Natural killer cell (primary cell): ENCODE results near the gene STAT6. TPM values are rescaled to one million over a fixed set of nuclear protein-coding genes. Genes with fewer than 3 reads are reported as not detected.

ENCODE experiments used
- ATAC-seq, 3 donors: fragments of 150-1000 bp in 2 of 3; fragments of 200-7000 bp in 1 of 3; cut with Tn5 transposase; 1 replicate in 1 of 3; 2 replicates in 2 of 3; pipeline ENCODE4 v1.10.0; 2021; ENCODE audit warnings: mild to moderate bottlenecking in 2 of 3, moderate library complexity in 2 of 3
- DNase-seq, 2 donors: peaks; one replicate each; pipeline versions ENCODE4 v3.0.0 to v3.0.0-alpha.2; 2013 to 2021; ENCODE audit warnings: mixed read lengths in 1 of 2
- H3K27ac ChIP-seq: one replicate; pipeline ENCODE4 v1.5.1; 2013; ENCODE audit warnings: mild to moderate bottlenecking, low read length
- H3K27me3 ChIP-seq: one replicate; pipeline ENCODE4 v1.6.1; 2013; ENCODE audit warnings: low read length; ENCODE audit not compliant: control insufficient read depth, insufficient read depth
- H3K36me3 ChIP-seq: one replicate; pipeline ENCODE4 v1.6.1; 2013; ENCODE audit warnings: low read length; ENCODE audit not compliant: control insufficient read depth, insufficient read depth
- H3K4me1 ChIP-seq: one replicate; pipeline ENCODE4 v1.6.1; 2013; ENCODE audit warnings: low read length; ENCODE audit not compliant: control insufficient read depth, insufficient read depth
- H3K4me3 ChIP-seq: one replicate; pipeline ENCODE4 v1.5.1; 2013; ENCODE audit warnings: low read length
- H3K9me3 ChIP-seq: one replicate; pipeline ENCODE4 v1.6.1; 2013; ENCODE audit warnings: low read length; ENCODE audit not compliant: control insufficient read depth, insufficient read depth
- H3K27ac Mint-ChIP-seq, 2 donors: one replicate each; pipeline ENCODE4 v1.8.0; 2022; ENCODE audit warnings: mild to moderate bottlenecking in 2 of 2, mixed read lengths in 2 of 2, moderate library complexity in 1 of 2
- H3K27me3 Mint-ChIP-seq, 2 donors: one replicate each; pipeline ENCODE4 v1.8.0; 2022; ENCODE audit warnings: low read depth in 2 of 2, mixed read lengths in 2 of 2
- H3K36me3 Mint-ChIP-seq: one replicate; pipeline ENCODE4 v1.8.0; 2022; ENCODE audit warnings: mixed read lengths
- H3K4me1 Mint-ChIP-seq, 2 donors: one replicate each; pipeline ENCODE4 v1.8.0; 2022; ENCODE audit warnings: mixed read lengths in 2 of 2
- H3K4me3 Mint-ChIP-seq: one replicate; pipeline ENCODE4 v1.8.0; 2022; ENCODE audit warnings: mild to moderate bottlenecking, moderate library complexity, mixed read lengths
- H3K9me3 Mint-ChIP-seq, 2 donors: one replicate each; pipeline ENCODE4 v1.8.0; 2022; ENCODE audit warnings: mixed read lengths in 2 of 2
- CTCF ChIP-seq: fragments of 200-600 bp; IDR thresholded peaks from one replicate; pipeline ENCODE4 v1.8.0; 2022; ENCODE audit warnings: antibody characterized with exemption
- WGBS: methylation state at CpG from one replicate; pipeline ENCODE4 v1.1.7; 2013; ENCODE audit warnings: missing lambda C conversion rate; ENCODE audit not compliant: insufficient coverage; 5-methylcytosine and 5-hydroxymethylcytosine counted together
- intact Hi-C: fragments of 100-400 bp; cut with micrococcal nuclease; formaldehyde crosslinking; loops from one replicate; pipeline ENCODE4 v1.14.2; 2022
- total RNA-seq, 4 donors: library from RNA; stranded (reverse); fragments of 120-200 nt in 1 of 4; gene quantifications; one replicate each; pipeline versions ENCODE4 v1.2.3 to v1.2.4, GENCODE V29; 2013 to 2022

STAT6 gene
- total RNA-seq, 3 donors from 2014 or later (not counting 1 experiment from before 2014, with no cell fraction given), result 277 to 340 (median 319) TPM

GRCh38 chr12:57106021-57106708 is 5.0 kb downstream of the STAT6 start:
- Mint-ChIP-seq H3K4me1 (peaks cover 41 to 74% of the 10 kb centered on the region in 2 donors), H3K27me3 (no peaks in the 10 kb centered on the region), H3K27ac (peak overlapping the region; percentile 86 to 88), H3K9me3 (no peaks in the 10 kb centered on the region), H3K36me3 (peaks cover 10% of the 10 kb centered on the region), H3K4me3 (no peak overlapping the region)
- Histone ChIP-seq H3K27ac (no peak overlapping the region), H3K27me3 (no peaks in the 10 kb centered on the region), H3K9me3 (no peaks in the 10 kb centered on the region), H3K4me1 (peaks cover 40% of the 10 kb centered on the region), H3K36me3 (peaks cover 44% of the 10 kb centered on the region), H3K4me3 (no peak overlapping the region)
- DNase-seq (no peak), ATAC-seq (no peak)
- WGBS, result 95% methylated on average over 9 of the region's 9 CpGs
- intact Hi-C loops, result no loop called here
- no peak for TF ChIP-seq CTCF

GRCh38 chr12:57105011-57105753 is 6.0 kb downstream of the STAT6 start:
- Mint-ChIP-seq H3K27ac (peak overlapping the region; percentile 80 to 86), H3K9me3 (no peaks in the 10 kb centered on the region), H3K27me3 (no peaks in the 10 kb centered on the region), H3K4me3 (no peak overlapping the region), H3K4me1 (peaks cover 38 to 67% of the 10 kb centered on the region in 2 donors), H3K36me3 (peaks cover 10% of the 10 kb centered on the region)
- H3K9me3 ChIP-seq, result no peaks in the 10 kb centered on the region
- no peak overlapping the region for H3K4me3 ChIP-seq
- DNase-seq (no peak), ATAC-seq (no peak)
- TF ChIP-seq CTCF, result no peak
- peaks cover 37% of the 10 kb centered on the region for H3K4me1 ChIP-seq
- 94% methylated on average over 13 of the region's 14 CpGs for WGBS
- no peaks in the 10 kb centered on the region for H3K27me3 ChIP-seq
- H3K36me3 ChIP-seq, result peaks cover 44% of the 10 kb centered on the region
- intact Hi-C loops, result no loop called here
- no peak overlapping the region for H3K27ac ChIP-seq

- peaks cover 29% of the 10 kb centered on the region for H3K4me1 ChIP-seq
- 96% methylated on average over 11 of the region's 12 CpGs for WGBS
- H3K4me3 Mint-ChIP-seq, result no peak overlapping the region
Observed at GRCh38 chr12:57104292-57104910, 6.8 kb downstream of the STAT6 start.

More at GRCh38 chr12:57104292-57104910, 6.8 kb downstream of the STAT6 start:
- Histone ChIP-seq H3K9me3 (no peaks in the 10 kb centered on the region), H3K27ac (no peak overlapping the region), H3K4me3 (no peak overlapping the region), H3K27me3 (no peaks in the 10 kb centered on the region), H3K36me3 (peaks cover 52% of the 10 kb centered on the region)
- ATAC-seq, result peak in 1 of 3 donors; percentile 8
- TF ChIP-seq CTCF, result no peak
- no peak for DNase-seq
- H3K27ac Mint-ChIP-seq, result peak overlapping the region; percentile 80 to 86
- intact Hi-C loops, result no loop called here
- no peaks in the 10 kb centered on the region for H3K9me3 Mint-ChIP-seq
- H3K27me3 Mint-ChIP-seq, result no peaks in the 10 kb centered on the region
- H3K36me3 Mint-ChIP-seq, result peaks cover 10% of the 10 kb centered on the region
- peaks cover 37 to 64% of the 10 kb centered on the region in 2 donors for H3K4me1 Mint-ChIP-seq
